ENCODE measurements around the gene CASP6.

CASP6 gene

DNA sequence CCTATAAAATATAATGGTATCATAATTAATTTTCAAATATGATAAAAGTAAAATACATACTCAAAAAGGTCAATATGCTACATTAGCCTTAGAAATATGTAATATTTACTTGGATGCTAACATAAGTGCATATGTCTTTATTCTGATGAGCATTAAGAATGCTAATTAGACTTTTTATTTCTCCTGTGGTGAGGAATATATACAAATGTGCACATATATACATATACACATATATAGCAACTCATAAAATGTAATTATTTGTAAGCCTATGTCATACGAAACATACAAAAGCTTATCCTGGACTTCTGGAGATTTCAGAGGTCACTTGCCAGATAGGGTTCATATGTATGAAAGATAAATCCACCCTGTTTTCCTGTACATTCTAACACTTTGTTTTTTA is 15.5 kb upstream of the CASP6 start:
- TF ChIP-seq, protein P1, sequence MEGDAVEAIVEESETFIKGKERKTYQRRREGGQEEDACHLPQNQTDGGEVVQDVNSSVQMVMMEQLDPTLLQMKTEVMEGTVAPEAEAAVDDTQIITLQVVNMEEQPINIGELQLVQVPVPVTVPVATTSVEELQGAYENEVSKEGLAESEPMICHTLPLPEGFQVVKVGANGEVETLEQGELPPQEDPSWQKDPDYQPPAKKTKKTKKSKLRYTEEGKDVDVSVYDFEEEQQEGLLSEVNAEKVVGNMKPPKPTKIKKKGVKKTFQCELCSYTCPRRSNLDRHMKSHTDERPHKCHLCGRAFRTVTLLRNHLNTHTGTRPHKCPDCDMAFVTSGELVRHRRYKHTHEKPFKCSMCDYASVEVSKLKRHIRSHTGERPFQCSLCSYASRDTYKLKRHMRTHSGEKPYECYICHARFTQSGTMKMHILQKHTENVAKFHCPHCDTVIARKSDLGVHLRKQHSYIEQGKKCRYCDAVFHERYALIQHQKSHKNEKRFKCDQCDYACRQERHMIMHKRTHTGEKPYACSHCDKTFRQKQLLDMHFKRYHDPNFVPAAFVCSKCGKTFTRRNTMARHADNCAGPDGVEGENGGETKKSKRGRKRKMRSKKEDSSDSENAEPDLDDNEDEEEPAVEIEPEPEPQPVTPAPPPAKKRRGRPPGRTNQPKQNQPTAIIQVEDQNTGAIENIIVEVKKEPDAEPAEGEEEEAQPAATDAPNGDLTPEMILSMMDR (IDR thresholded peaks at IDR 0.05; ENCODE audit: low read depth, low read length): no peak
- no peak overlapping the region for H3K4me3 ChIP-seq (ENCODE audit: low read depth, low read length)

DNA sequence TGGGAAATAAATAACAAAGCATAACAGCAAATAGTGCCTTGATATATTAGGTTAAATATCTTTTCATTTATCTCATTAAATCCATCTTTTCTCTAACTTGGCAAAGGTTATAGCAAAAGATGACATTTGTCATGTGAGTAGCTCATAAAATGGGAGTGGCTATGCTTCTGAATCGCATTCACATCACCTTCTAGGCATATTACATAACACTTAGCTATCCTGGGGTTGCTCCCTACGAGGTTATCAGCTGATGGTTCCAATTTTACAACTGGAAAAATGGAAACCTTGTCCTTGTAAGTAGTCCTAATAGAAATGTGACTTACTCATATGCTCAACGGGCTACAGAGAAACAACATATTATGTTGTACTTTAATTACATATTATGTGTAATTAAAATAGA is 10.3 kb upstream of the CASP6 start:
- no peak overlapping the region for H3K4me3 ChIP-seq (ENCODE audit: low read depth, low read length)

DNA sequence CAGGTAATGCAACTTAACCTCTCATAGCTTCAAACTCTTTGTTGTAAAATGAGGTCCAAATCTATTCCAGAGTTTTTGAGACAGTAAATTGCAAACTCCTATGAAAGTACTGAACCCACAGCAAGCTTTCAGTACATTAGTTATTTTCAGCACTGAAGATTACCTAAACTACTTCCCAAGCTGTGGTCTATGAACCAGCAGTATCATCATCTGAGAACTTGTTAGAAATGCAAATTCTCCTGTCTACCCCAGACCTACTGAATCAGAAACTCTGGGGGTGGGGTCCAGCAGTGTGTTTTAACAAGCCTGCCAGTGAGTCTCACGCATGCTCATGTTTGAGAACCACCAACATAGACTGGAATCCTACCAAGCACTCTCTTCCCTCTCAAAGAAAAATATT is 5.7 kb upstream of the CASP6 start:
- H3K4me3 ChIP-seq (ENCODE audit: low read depth, low read length): no peak overlapping the region
- TF ChIP-seq, protein P1 (IDR thresholded peaks at IDR 0.05; ENCODE audit: low read depth, low read length): no peak

More for the DNA sequence above, 10.3 kb upstream of the CASP6 start:
- TF ChIP-seq, protein P1 (IDR thresholded peaks at IDR 0.05; ENCODE audit: low read depth, low read length): no peak

DNA sequence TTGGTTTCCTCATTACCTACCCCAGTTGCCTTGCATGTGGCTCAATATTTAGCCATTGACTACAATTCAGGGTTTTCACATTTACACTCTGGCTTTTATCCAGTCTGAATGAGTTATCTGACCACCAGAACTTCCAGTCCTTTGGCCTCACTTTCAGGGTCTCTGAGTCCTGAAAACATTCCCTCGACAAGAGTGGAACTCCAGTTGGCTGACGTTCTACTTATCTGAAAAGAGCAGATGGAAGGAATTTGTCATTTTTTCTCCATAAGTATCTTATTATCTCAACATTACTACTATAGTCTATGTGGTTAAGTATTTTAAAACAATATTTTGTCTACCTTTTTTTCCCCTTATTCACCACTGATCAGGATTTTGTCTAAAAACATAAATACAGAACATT is 5.2 kb upstream of the CASP6 start:
- TF ChIP-seq, protein P1 (IDR thresholded peaks at IDR 0.05; ENCODE audit: low read depth, low read length): no peak
- no peak overlapping the region for H3K4me3 ChIP-seq (ENCODE audit: low read depth, low read length)

DNA sequence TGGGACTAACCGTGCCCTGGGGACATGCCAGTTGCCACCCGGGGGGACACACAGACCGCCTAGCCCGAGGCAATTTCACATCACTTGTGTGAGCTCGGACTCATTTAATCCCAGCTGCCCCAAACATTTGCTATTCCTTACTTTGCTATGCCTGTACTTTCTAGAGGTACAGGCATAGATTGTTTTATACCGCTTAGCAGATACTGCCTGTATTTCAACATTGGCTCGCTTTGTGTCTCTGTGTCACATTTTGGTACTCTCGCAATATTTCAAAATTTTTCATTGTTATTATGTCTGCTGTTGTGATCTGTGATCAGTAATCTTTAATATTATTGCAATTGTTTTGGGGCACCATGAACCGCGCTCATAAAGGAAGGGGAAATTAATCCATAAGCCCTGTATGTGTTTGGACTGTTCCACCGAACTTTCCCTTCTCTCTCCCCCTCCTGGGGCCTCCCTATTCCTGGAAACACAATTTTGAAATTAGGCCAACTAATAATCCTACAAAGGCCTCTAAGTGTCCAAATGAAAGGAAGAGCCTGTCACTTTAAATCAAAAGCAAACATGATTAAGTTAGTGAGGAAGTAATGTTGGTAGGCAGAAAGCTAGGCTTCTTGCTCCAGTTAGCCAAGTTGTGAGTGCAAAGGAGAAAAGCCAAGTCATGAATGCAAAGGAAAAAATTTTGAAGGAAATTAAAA is 568 bp upstream of the CASP6 start:
- H3K4me3 ChIP-seq (ENCODE audit: low read depth, low read length): peak overlapping the region; percentile 81
- TF ChIP-seq, protein P1 (IDR thresholded peaks at IDR 0.05; ENCODE audit: low read depth, low read length): no peak

DNA sequence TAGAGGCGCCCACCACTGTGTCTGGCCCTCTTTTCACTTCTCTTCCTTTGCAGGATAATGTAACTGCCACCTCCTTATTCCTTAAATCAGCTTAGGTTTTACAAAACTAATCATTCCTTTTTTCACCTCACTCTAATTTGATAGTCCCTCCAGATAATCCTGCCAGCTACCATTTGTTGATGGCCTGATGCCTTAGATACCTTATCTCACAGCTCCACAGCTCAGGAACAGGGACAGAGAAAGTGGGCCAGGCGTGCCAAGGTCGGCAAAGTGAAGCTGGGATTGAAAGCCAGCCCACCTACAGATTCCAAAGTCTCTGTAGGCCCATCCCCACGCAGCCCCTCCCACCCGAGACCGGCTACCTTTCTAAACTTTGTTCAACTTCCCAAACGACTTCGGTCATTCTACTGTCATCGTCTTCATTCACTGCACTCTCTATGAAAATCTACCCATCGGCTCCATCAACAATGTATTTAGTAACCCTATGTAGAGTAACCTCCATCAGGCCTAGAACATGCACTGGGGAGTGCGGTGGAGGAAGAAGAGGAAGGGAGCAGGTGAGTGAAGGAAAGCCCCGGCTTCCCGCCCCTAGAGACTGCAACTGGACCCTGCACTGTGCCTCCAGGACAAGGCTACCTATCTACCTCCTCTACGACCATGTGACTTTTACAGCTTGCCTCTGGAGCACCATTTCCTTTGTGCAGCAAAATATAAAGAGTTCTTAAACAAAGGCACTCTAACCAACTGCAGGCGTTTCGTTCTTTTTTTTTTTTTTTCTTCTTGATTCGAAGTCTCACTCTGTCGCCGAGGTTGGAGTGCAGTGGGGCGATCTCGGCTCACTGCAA is 1.5 kb downstream of the CASP6 start:
- peak overlapping the region; percentile 81 for H3K4me3 ChIP-seq (ENCODE audit: low read depth, low read length)
- TF ChIP-seq, protein P1 (IDR thresholded peaks at IDR 0.05; ENCODE audit: low read depth, low read length): no peak
